Pancreas (tissue), 10 donors: Measurements from ENCODE around the gene HMCN1. TPM values are rescaled to one million over a fixed set of nuclear protein-coding genes. Genes with fewer than 3 reads are reported as not detected.
A peak's percentile ranks its signal among the peaks of the same experiment; 100 is the strongest.

Source experiments
- ATAC-seq, 4 donors: fragments of 200-7000 bp; cut with Tn5 transposase; one replicate each; pipeline versions ENCODE4 v1.8.0 to v1.9.1; 2020; ENCODE audit warnings: mild to moderate bottlenecking in 4 of 4, moderate library complexity in 4 of 4
- DNase-seq, 6 donors: peaks; one replicate each; pipeline ENCODE4 v3.0.0-alpha.2; 2020
- FAIRE-seq: peaks from 2 replicates; lab custom pipeline; 2012; peaks lifted over from hg19 to GRCh38; lab: Jason Lieb, UNC
- H3K27ac ChIP-seq, 4 donors: fragments of 200-600 bp; sonication (generic); 1 replicate in 3 of 4; 2 replicates in 1 of 4; pipeline versions ENCODE4 v1.5.0 to v1.8.0; 2020
- H3K27me3 ChIP-seq, 4 donors: fragments of 200-600 bp; one replicate each; pipeline ENCODE4 v1.8.0; 2021
- H3K36me3 ChIP-seq, 3 donors: fragments of 200-600 bp; sonication (generic) in 1 of 3; one replicate each; pipeline versions ENCODE4 v1.5.0 to v1.8.0; 2020 to 2021
- H3K4me1 ChIP-seq, 3 donors: fragments of 200-600 bp; one replicate each; pipeline ENCODE4 v1.8.0; 2021
- H3K4me3 ChIP-seq, 4 donors: fragments of 200-600 bp; sonication (generic) in 2 of 4; one replicate each; pipeline versions ENCODE4 v1.5.0 to v1.8.0; 2020 to 2021
- H3K9me3 ChIP-seq, 4 donors: fragments of 200-600 bp; one replicate each; pipeline ENCODE4 v1.8.0; 2021
- CTCF ChIP-seq, 4 donors: fragments of 200-600 bp; sonication (generic) in 3 of 4; IDR thresholded peaks; one replicate each; pipeline versions ENCODE4 v1.5.0 to v1.8.0; 2021; ENCODE audit warnings: antibody characterized with exemption in 4 of 4
- WGBS, 2 donors: extraction: QIAGEN DNeasy Blood & Tissue Kit; methylation state at CpG; one replicate each; pipeline ENCODE4 v1.1.7; 2013; 5-methylcytosine and 5-hydroxymethylcytosine counted together
- intact Hi-C, 3 donors: fragments of 100-400 bp; cut with DNase I; formaldehyde crosslinking; loops; one replicate each; pipeline versions ENCODE4 v1.11.1 to v1.14.2; 2022
- polyA plus RNA-seq, 2 donors: library from polyadenylated mRNA; stranded (reverse); fragments of 200-250 nt; gene quantifications; one replicate each; pipeline ENCODE4 v1.2.3, GENCODE V29; 2013
- total RNA-seq, 6 donors: library from RNA; stranded (reverse); fragmentation: NEBNext Ultra II Directional in 4 of 6; extraction: Animal tissue kit (Norgen Biotek cat#: 25700) in 4 of 6; gene quantifications; one replicate each; pipeline versions ENCODE4 v1.2.1 to v1.2.4, GENCODE V29; 2021 to 2023
- donor health status: healthy with polysubstance abuse.
- donor health status: DM: no; HTN: no; CAD: no; lungs with moderate emphysema.
- donor health status: DM: no; HTN: no; CAD: no.
- donor health status: control.
- donor health status: control.
- donor health status: Bipolar disorder and iron deficiency.
- donor health status: DM: yes; HTN: yes; CAD: no.
- donor health status: DM: no; HTN: no; CAD: no.
- donor health status: DM: no; HTN: no; CAD: no.
- donor health status: DM: yes; HTN: yes; CAD: no.

The HMCN1 gene
- total and polyA plus RNA-seq, 8 donors: 0.19 to 4.8 (median 0.60) TPM

- no peak for TF ChIP-seq CTCF (IDR thresholded peaks at IDR 0.05)
- FAIRE-seq (no peak), DNase-seq (no peak), ATAC-seq (no peak)
- intact Hi-C loops: no loop called here
- Histone ChIP-seq H3K27ac (no peak overlapping the region), H3K36me3 (no peaks in the 10 kb centered on the region), H3K27me3 (no peaks in the 10 kb centered on the region), H3K4me3 (no peak overlapping the region), H3K9me3 (no peaks in the 10 kb centered on the region), H3K4me1 (no peaks in the 10 kb centered on the region)
Measured at GRCh38 chr1:185807275-185807674, 73.1 kb downstream of the HMCN1 start.

GRCh38 chr1:185808631-185809030 is 74.4 kb downstream of the HMCN1 start:
- no peaks in the 10 kb centered on the region for H3K4me1 ChIP-seq
- no peak for TF ChIP-seq CTCF (IDR thresholded peaks at IDR 0.05)
- no peaks in the 10 kb centered on the region for H3K9me3 ChIP-seq
- ATAC-seq: no peak
- no peak overlapping the region for H3K4me3 ChIP-seq
- no peaks in the 10 kb centered on the region for H3K27me3 ChIP-seq
- no peak overlapping the region for H3K27ac ChIP-seq
- no peak for FAIRE-seq
- no peaks in the 10 kb centered on the region for H3K36me3 ChIP-seq
- intact Hi-C loops: no loop called here
- no peak for DNase-seq
- 14 to 23% methylated on average over 1 of the region's 1 CpG for WGBS, 2 donors

GRCh38 chr1:185811073-185811709 is 77.0 kb downstream of the HMCN1 start:
- Histone ChIP-seq H3K4me3 (no peak overlapping the region), H3K4me1 (no peaks in the 10 kb centered on the region), H3K27me3 (no peaks in the 10 kb centered on the region), H3K9me3 (no peaks in the 10 kb centered on the region), H3K36me3 (no peaks in the 10 kb centered on the region), H3K27ac (no peak overlapping the region)
- ATAC-seq (no peak), FAIRE-seq (no peak), DNase-seq (no peak)
- TF ChIP-seq CTCF (IDR thresholded peaks at IDR 0.05): no peak
- intact Hi-C loops: loop anchor here in 1 of 3 donors (5.0 kb wide), 1 partner anchor 401 kb away; no protein-coding TSS in a partner anchor
- WGBS, 2 donors: 71 to 73% methylated on average over 3 of the region's 3 CpGs

- Histone ChIP-seq H3K27me3 (no peaks in the 10 kb centered on the region), H3K4me1 (no peaks in the 10 kb centered on the region), H3K36me3 (no peaks in the 10 kb centered on the region), H3K27ac (no peak overlapping the region), H3K4me3 (no peak overlapping the region), H3K9me3 (no peaks in the 10 kb centered on the region)
- DNase-seq (no peak), ATAC-seq (no peak), FAIRE-seq (no peak)
- no peak for TF ChIP-seq CTCF (IDR thresholded peaks at IDR 0.05)
- intact Hi-C loops: loop anchor here in 1 of 3 donors (5.0 kb wide), 1 partner anchor 399 kb away; no protein-coding TSS in a partner anchor
Measured at GRCh38 chr1:185812934-185813333, 78.7 kb downstream of the HMCN1 start.

GRCh38 chr1:185813401-185813979 is 79.3 kb downstream of the HMCN1 start:
- DNase-seq (no peak), ATAC-seq (peak in 3 of 4 donors; percentile 56 to 64 (median 60)), FAIRE-seq (peak; percentile 37)
- H3K4me3 ChIP-seq: no peak overlapping the region
- H3K36me3 ChIP-seq: no peaks in the 10 kb centered on the region
- no peaks in the 10 kb centered on the region for H3K9me3 ChIP-seq
- peak in 3 of 4 donors; percentile 30 to 32 (median 31) for TF ChIP-seq CTCF (IDR thresholded peaks at IDR 0.05)
- no peaks in the 10 kb centered on the region for H3K4me1 ChIP-seq
- H3K27ac ChIP-seq: no peak overlapping the region
- 58 to 66% methylated on average over 2 of the region's 2 CpGs for WGBS, 2 donors
- intact Hi-C loops: loop anchor here in 1 of 3 donors (5.0 kb wide), 1 partner anchor 399 kb away; no protein-coding TSS in a partner anchor
- H3K27me3 ChIP-seq: no peaks in the 10 kb centered on the region
